Raji (cell line): Measurements from ENCODE around the gene SLIT1.

Source experiments
- POLR2A ChIP-seq: IDR thresholded peaks from 2 replicates; pipeline ENCODE4 v1.6.1; 2011; ENCODE audit warnings: low read depth, low read length, control low read depth; ENCODE audit not compliant: insufficient read depth

Gene SLIT1

GRCh38 chr10:97018251-97019212, 167.2 kb downstream of the SLIT1 start:
- no peak for TF ChIP-seq POLR2A

GRCh38 chr10:97017474-97017903, 168.3 kb downstream of the SLIT1 start:
- TF ChIP-seq POLR2A = no peak

- TF ChIP-seq POLR2A = no peak
Observed at GRCh38 chr10:97016728-97017473, 168.9 kb downstream of the SLIT1 start.

- no peak for TF ChIP-seq POLR2A
Observed at GRCh38 chr10:97015240-97015639, 170.5 kb downstream of the SLIT1 start.

DNA sequence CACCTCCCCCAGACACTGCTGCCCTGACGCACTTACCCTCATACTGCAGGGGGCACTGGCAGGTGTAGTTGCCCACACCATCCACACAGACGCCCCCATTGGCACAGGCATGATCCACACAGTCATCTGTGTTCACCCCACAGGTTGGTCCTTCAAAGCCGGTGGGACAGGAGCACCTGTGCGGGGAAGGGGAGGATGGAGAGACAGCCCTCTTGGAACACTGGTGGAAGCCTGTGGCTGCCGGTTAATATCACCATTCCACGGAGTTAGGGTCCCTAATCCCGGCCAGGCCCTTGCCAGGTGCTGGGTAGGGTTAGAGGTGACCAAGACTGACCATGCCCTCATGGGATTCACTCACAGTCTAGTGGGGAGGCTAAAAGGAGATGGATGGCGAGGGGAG, 171.8 kb downstream of the SLIT1 start:
- TF ChIP-seq POLR2A = no peak

DNA sequence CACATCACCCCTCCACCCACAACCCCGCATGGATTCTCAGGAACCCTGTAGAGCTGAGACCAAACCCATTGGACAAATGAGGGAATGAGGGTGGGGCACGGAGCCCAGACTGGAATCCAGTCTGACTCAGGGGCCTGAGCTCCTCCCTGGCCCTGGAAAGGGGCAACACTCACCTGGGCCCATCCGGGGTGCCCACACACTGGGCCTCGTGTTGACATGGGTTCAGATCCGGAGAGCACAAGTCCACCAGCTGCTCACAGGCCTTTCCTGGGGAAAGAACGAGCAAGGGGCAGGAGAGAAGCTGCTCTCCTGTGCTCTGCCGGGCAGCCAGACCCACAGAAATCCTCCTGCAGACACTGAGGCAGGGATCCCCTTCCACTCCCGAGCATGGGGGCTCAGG, 172.2 kb downstream of the SLIT1 start:
- TF ChIP-seq POLR2A = no peak

DNA sequence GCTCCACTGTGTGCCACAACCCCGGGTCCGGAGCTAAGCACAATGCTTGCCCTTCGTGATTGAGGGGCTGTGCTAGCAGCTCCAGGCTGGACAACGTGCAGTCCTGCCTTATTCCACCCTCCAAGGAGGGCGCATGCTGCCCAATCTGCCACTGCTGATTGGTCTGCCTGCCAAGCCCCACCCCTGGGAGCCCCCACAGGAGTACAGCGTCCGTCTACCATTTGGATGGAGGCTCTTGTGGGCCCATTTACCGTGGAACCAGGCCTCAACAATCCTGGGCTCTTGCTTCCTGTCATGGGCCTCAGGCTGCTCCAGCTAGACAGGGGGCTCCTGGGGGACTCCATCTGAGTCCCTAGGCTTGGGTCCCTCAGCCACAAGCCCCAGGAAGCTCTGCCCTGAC, 173.3 kb downstream of the SLIT1 start:
- TF ChIP-seq POLR2A = no peak

- TF ChIP-seq POLR2A = no peak
Observed at GRCh38 chr10:97011397-97011796, 174.4 kb downstream of the SLIT1 start.

GRCh38 chr10:97010695-97011206, 175.0 kb downstream of the SLIT1 start:
- no peak for TF ChIP-seq POLR2A

DNA sequence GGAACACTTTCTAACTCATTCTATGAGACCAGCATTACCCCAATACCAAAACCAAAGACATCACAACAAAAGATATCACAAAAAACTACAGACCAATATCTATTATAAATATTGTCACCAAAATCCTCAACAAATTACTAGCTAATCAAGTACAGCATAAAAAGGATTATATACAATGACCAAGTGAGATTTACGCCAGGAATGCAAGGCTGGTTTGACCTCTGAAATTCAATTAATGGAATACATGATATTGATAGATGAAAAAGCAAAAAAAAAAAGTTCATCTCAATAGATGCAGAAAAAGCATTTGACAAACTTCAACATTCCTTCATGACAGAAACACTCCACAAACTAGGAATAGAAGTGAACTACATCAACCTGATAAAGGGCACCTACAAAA, 178.3 kb downstream of the SLIT1 start:
- no peak for TF ChIP-seq POLR2A

DNA sequence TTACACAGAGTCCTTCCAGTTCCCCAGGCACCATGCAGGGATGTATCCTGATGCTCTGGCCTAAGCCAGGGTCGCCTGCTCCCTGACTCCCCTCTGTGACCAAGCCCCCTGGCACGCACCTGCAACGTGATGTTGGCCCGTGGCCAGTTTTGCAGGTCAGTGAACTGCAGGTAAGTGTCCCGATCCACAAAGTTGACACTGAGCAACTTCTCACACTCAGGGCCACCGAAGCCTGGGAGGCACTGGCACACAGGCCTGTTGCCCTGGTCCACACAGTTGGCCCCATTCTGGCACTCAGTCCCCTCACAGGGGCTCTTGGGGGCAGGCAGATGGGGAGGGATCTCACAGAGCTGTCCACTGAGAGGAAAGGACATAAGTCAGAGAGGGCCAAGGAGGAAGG, 179.4 kb downstream of the SLIT1 start:
- TF ChIP-seq POLR2A = no peak

- TF ChIP-seq POLR2A = no peak
Observed at GRCh38 chr10:97005349-97005748, 180.4 kb downstream of the SLIT1 start.

DNA sequence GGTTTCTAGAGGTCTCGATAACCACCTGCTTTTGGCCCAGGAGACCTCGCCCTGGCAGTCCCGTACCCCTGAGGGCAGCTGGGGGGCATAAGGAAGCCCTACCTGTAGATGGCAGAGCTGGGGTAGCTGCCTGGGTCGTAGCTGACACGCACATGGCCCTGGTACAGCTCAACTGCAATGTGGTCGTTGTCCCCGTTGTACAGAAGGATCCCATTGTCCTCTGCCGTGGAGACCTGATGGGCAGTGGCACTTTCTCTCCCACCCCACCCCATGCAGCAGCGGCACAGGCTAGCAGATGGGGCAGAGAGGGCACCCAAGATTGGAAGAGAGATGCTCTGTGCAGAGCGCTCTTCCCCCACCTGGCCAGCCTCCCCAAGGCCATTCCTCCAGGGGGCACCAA, 181.2 kb downstream of the SLIT1 start:
- TF ChIP-seq POLR2A = no peak

DNA sequence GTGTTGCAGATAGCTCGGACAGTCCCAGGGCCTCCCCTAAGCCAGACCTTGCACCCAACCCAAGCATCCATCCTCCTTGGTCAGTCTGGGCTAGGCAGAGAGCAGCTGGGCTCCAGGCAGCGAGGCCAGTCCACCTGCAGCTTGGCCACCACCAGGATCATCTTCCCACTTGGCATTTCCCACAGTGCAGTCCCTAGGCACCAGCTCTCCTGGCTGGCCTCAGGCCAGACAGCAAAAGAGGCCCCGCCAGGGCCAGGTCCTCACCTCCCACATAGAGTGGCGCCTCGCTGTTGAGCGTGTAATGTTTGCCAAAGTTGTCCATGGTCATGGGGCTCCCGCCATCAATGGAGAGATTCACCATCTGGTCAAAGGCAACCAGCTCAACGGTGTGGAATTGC, 182.0 kb downstream of the SLIT1 start:
- TF ChIP-seq POLR2A = no peak

- TF ChIP-seq POLR2A = no peak
Observed at GRCh38 chr10:97003151-97003803, 182.5 kb downstream of the SLIT1 start.
